Coronary artery (tissue), 2 donors: ENCODE results near the gene EML6.
"Not testable (repeated sequence)": the region's sequence is repeated elsewhere in the genome, so short reads cannot be mapped to it uniquely, and the experiment has no call there.

Experiments
- DNase-seq: peaks from one replicate; pipeline ENCODE4 v3.0.0-alpha.2; 2017; ENCODE audit warnings: low spot score
- H3K27ac ChIP-seq, 2 donors: fragments of 200-600 bp; sonication (generic); one replicate each; pipeline ENCODE4 v1.5.1; 2016 to 2019
- H3K4me3 ChIP-seq: fragments of 200-600 bp; sonication (generic); 2 replicates; pipeline ENCODE4 v1.5.1; 2016; ENCODE audit warnings: mild to moderate bottlenecking, moderate library complexity
- TF ChIP-seq, protein P1 (sequence below): fragments of 200-600 bp; sonication (generic); IDR thresholded peaks from one replicate; pipeline ENCODE4 v1.5.1; 2019; ENCODE audit warnings: antibody characterized with exemption

Gene EML6

GRCh38 chr2:54834721-54835120 is 111.3 kb downstream of the EML6 start:
- H3K4me3 ChIP-seq: no peak overlapping the region
- TF ChIP-seq, protein P1, sequence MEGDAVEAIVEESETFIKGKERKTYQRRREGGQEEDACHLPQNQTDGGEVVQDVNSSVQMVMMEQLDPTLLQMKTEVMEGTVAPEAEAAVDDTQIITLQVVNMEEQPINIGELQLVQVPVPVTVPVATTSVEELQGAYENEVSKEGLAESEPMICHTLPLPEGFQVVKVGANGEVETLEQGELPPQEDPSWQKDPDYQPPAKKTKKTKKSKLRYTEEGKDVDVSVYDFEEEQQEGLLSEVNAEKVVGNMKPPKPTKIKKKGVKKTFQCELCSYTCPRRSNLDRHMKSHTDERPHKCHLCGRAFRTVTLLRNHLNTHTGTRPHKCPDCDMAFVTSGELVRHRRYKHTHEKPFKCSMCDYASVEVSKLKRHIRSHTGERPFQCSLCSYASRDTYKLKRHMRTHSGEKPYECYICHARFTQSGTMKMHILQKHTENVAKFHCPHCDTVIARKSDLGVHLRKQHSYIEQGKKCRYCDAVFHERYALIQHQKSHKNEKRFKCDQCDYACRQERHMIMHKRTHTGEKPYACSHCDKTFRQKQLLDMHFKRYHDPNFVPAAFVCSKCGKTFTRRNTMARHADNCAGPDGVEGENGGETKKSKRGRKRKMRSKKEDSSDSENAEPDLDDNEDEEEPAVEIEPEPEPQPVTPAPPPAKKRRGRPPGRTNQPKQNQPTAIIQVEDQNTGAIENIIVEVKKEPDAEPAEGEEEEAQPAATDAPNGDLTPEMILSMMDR: no peak
- no peak for DNase-seq
- H3K27ac ChIP-seq: no peak overlapping the region

GRCh38 chr2:54836477-54836876 is 113.0 kb downstream of the EML6 start:
- no peak for DNase-seq
- TF ChIP-seq, protein P1: no peak
- Histone ChIP-seq H3K4me3 (no peak overlapping the region), H3K27ac (no peak overlapping the region)

GRCh38 chr2:54838585-54839035 is 115.1 kb downstream of the EML6 start:
- Histone ChIP-seq H3K27ac (no peak overlapping the region), H3K4me3 (no peak overlapping the region)
- TF ChIP-seq, protein P1: peak; percentile 80
- no peak for DNase-seq

DNA sequence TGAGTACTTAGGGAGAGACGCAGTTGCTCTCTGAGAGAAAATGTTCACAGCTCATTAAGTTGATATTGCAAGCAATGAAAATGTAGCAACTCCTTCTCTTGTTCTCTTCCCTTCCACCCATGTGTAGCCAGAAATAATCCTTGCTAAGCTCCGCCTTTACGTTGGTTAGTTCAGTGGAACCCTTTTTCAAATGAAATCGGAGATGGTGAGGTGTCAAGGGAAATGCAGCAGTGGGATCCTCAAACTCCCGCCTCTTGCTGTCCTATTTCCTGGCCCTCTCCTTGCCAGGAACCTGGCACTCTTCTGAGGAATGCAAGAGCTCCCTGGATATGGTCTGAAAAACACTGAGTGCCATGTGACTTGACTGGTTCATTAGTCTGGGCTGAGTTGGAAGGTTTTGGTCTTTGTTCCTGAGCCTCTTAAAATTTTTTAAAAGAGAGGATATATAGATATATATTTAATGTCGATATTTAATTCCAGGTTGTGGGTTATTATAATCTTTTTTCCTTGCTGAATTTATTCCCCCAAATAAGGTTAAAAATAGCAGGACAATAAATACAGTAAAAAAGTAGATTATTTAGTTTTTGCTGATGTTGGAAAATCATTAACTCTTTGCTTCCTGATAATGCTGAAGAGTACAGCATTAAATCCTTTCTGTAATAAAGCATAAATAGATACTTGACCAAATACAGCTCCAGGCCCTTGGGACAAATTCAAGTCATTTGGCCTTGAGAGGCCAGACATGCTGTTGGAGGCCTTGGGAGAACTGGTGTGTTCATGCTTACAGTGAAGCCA is 116.2 kb downstream of the EML6 start:
- no peak for DNase-seq
- Histone ChIP-seq H3K27ac (no peak overlapping the region), H3K4me3 (no peak overlapping the region)
- TF ChIP-seq, protein P1: no peak

DNA sequence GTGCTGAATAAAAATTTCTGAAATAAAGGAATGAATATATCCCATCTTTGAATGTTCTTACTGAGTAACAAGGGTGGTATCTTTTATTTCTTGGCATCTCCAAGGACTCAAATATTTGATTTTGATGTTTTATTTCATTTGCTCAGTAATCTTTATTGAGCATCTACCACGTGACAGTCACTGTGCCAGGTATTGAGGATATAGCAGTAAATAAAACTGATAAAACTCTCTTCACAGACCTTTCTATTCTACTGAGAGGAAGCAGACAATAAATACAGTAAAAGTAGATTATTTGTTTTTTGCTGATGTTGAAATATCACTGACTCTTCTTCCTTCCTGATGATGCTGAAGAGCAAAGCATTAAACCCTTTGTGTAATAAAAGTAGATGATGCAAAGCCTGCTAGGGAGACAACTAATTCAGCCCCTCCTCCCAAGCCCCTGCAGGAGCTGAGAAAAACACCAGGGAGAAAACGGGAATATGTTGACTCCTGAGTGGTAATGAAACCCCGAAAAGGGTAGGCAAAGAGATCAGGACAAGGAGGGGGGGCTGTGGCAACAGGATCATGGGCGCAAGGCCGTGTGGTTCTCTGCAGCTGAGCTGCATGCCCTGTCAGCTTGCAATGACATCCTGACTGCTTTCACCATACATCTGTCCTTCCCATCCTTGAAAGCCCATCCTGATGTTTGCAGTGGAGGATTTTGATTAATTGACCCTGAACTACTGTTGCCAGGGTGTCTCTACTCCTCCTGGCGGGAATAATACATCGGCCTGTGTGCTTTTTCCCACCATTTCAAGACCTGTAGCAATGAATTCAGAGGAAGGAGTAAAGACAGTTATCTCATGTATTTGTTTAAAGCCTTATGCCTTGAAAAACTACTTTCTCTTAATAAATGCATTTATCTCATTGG is 117.4 kb downstream of the EML6 start:
- TF ChIP-seq, protein P1: no peak
- no peak overlapping the region for H3K4me3 ChIP-seq
- H3K27ac ChIP-seq: no peak overlapping the region
- DNase-seq: no peak

- not testable (repeated sequence) for H3K4me3 ChIP-seq, DNase-seq
Observed at GRCh38 chr2:54841500-54841899, 118.0 kb downstream of the EML6 start.

DNA sequence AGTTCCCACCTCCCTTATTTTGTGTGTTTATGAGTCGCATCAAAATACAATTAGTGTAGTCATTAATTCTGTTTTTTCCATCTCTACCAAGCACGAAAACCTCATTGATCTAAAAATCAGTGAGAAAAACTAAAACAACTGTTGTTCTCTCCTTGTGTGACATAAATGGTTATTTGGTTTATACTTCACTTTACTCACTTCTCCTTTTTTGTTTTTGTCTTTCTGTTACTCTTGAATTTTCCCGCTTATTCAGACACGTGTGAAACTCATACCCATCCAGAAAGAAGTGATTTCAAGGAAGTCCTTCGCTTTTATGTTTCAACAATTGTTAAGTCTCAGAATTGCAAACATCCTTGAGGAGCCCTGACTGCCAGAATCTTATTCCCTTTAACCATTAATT is 121.6 kb downstream of the EML6 start:
- Histone ChIP-seq H3K27ac (no peak overlapping the region), H3K4me3 (no peak overlapping the region)
- no peak for DNase-seq
- TF ChIP-seq, protein P1: no peak

More at GRCh38 chr2:54841500-54841899, 118.0 kb downstream of the EML6 start:
- not testable (repeated sequence) for H3K27ac ChIP-seq
